ENCODE data around the gene DSCAML1. TPM values are rescaled to one million over a fixed set of nuclear protein-coding genes. Genes with fewer than 3 reads are reported as not detected.

Gene DSCAML1
- total and polyA plus RNA-seq, 7 donors, result 0.04 to 0.52 (median 0.06) TPM

DNA sequence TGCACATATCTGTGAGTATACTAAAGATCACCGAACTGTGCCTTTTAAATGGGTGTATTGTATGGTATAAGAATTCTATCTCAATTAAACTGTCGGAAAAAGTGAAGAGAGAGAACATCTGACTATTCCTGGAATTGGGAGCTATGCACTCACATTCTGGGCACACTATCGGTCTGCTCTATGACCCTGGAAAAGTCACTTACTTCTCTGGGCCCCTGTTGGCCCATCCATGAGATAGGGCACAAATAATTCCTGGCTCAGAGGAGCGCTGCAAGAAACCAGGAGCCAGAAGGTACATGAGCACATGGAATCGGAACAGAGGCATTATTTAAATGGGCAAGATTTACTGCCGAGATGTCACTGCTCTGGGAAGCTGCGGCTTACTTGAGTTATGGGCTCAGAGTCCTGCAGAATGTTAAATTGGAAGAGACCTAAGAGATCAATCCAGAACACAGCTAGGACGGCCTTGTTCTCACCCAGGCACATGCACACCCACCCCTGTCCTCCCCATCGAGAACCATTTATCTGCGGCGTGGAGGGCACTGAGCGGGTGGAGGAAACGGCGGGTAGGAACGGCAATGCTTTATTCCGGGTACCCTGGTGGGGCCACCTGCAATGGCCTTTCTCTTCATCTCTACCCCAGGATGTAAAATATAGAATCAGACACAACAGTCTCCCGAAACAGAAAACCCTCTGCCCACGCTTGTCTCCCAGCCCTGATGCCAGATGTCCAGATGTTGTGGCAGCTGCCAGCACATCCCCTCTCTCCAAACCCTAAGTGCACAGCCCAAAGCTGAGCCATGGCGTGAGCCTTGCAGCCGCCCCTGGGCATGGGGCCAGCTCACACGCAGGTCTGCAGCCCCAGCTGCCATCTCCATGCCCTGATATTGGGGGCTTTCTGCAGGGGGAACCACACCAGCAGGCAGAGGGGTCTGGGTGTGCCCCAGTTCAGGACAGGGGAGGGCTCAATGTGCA lies 142.4 kb downstream of the DSCAML1 start:
- H3K4me3 ChIP-seq, result no peak overlapping the region
- ATAC-seq (no peak), DNase-seq (no peak)
- H3K36me3 ChIP-seq (ENCODE audit: insufficient read depth in 1 of 2, low read depth in 1 of 2), result no peaks in the 10 kb centered on the region
- H3K4me1 ChIP-seq, result no peaks in the 10 kb centered on the region
- H3K27ac ChIP-seq, result no peak overlapping the region
- peaks cover 0 to 28% (median 5%) of the 10 kb centered on the region in 3 donors for H3K27me3 ChIP-seq (ENCODE audit: insufficient read depth in 3 of 3, low read length in 2 of 3)
- intact Hi-C loops (cut with DNase I), result no loop called here
- no peak for TF ChIP-seq CTCF (IDR thresholded peaks at IDR 0.05)
- 40 to 59% (median 47%) methylated on average over 21 of the region's 21 CpGs for WGBS, 3 donors
- H3K9me3 ChIP-seq, result no peaks in the 10 kb centered on the region

- ATAC-seq (no peak), DNase-seq (no peak)
- no peak overlapping the region for H3K4me3 ChIP-seq
- H3K36me3 ChIP-seq (ENCODE audit: insufficient read depth in 1 of 2, low read depth in 1 of 2), result no peaks in the 10 kb centered on the region
- 86 to 93% (median 90%) methylated on average over 4 of the region's 4 CpGs for WGBS, 3 donors
- no peaks in the 10 kb centered on the region for H3K4me1 ChIP-seq
- peaks cover 0 to 24% (median 5%) of the 10 kb centered on the region in 3 donors for H3K27me3 ChIP-seq (ENCODE audit: insufficient read depth in 3 of 3, low read length in 2 of 3)
- no peaks in the 10 kb centered on the region for H3K9me3 ChIP-seq
- TF ChIP-seq CTCF (IDR thresholded peaks at IDR 0.05), result no peak
- no peak overlapping the region for H3K27ac ChIP-seq
- intact Hi-C loops (cut with DNase I), result no loop called here
Measured at GRCh38 chr11:117652521-117652920, 144.5 kb downstream of the DSCAML1 start.

DNA sequence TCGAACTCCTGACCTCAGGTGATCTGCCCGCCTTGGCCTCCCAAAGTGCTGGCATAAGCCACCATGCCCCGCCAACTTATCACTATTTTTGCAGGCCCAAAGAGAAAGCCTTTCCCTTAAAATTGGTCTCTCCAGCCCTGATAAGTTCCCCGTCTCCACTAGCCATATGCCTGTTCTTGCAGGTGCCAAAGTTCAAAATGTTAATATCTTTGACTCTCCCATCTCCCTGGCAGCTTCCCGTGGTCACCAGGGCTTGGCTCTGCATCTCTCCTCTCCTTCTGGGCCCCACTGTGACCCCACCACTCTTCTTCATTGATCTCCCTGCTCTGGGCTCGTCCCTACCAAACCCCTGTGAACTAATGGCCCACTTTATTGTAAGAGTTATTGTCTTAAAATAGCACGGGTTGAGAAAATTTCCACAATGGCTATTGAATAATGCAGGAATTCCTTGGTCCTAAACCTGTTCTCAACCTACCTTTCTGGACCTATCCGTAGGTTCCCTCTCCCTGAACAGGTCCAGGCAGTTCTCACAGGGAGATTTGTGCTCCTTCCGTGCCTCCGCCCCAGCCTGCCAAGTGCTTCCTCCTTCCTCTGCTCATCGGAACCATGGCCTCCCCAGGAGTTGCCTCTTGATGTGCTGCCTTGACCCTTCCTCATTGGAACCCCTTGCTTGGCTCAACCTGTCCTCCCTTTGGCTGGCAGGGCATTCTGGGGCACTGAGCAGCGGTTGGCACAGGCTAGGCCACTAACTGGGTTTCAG lies 147.5 kb downstream of the DSCAML1 start:
- no peak overlapping the region for H3K27ac ChIP-seq
- H3K36me3 ChIP-seq (ENCODE audit: insufficient read depth in 1 of 2, low read depth in 1 of 2), result no peaks in the 10 kb centered on the region
- no peaks in the 10 kb centered on the region for H3K4me1 ChIP-seq
- WGBS, 3 donors, result 90 to 92% (median 91%) methylated on average over 12 of the region's 12 CpGs
- ATAC-seq (no peak), DNase-seq (no peak)
- peaks cover 0 to 16% (median 9%) of the 10 kb centered on the region in 3 donors for H3K27me3 ChIP-seq (ENCODE audit: insufficient read depth in 3 of 3, low read length in 2 of 3)
- H3K9me3 ChIP-seq, result no peaks in the 10 kb centered on the region
- intact Hi-C loops (cut with DNase I), result no loop called here
- H3K4me3 ChIP-seq, result no peak overlapping the region
- TF ChIP-seq CTCF (IDR thresholded peaks at IDR 0.05), result no peak

GRCh38 chr11:117647872-117648271 lies 149.1 kb downstream of the DSCAML1 start:
- intact Hi-C loops (cut with DNase I), result no loop called here
- TF ChIP-seq CTCF (IDR thresholded peaks at IDR 0.05), result no peak
- Histone ChIP-seq H3K4me3 (no peak overlapping the region), H3K27ac (no peak overlapping the region), H3K36me3 (ENCODE audit: insufficient read depth in 1 of 2, low read depth in 1 of 2) (no peaks in the 10 kb centered on the region), H3K4me1 (no peaks in the 10 kb centered on the region), H3K9me3 (no peaks in the 10 kb centered on the region), H3K27me3 (ENCODE audit: insufficient read depth in 3 of 3, low read length in 2 of 3) (peaks cover 0 to 18% (median 6%) of the 10 kb centered on the region in 3 donors)
- DNase-seq (no peak), ATAC-seq (no peak)
- 70 to 79% (median 74%) methylated on average over 8 of the region's 8 CpGs for WGBS, 3 donors

Measured in psoas muscle (tissue), 8 donors.